Head of caudate nucleus (tissue), 42 donors: Measurements from ENCODE around the gene PLEKHM3.
A peak's percentile ranks its signal among the peaks of the same experiment; 100 is the strongest.

ENCODE experiments used
- DNase-seq, 42 donors: peaks; one replicate each; pipeline versions ENCODE4 v3.0.0 to v3.0.0-alpha.2; 2020 to 2021; ENCODE audit warnings: mixed read lengths in 7 of 42
- intact Hi-C: fragments of 100-400 bp; cut with DNase I; formaldehyde crosslinking; loops from one replicate; pipeline ENCODE4 v1.15.0; 2022

PLEKHM3 gene

GRCh38 chr2:208025037-208025813, at the start of gene PLEKHM3:
TSS of gene PLEKHM3 (minus strand) at chr2:208025527. CDS start at chr2:208001639, 23,888 bp downstream.
- peak; percentile 80 to 96 (median 90) for DNase-seq
- intact Hi-C loops, result loop anchor here (5.0 to 10.0 kb wide), 3 partner anchors 258 to 400 kb away; partner anchors contain the start of genes FZD5 and METTL21A

- intact Hi-C loops, result no loop called here
- DNase-seq, result no peak
Observed at GRCh38 chr2:208074610-208075356, 49.5 kb upstream of the PLEKHM3 start.

- DNase-seq, result peak; percentile 33 to 90 (median 74)
- intact Hi-C loops, result no loop called here
Observed at GRCh38 chr2:208072250-208072892, 47.0 kb upstream of the PLEKHM3 start.

- intact Hi-C loops, result no loop called here
- no peak for DNase-seq
Observed at GRCh38 chr2:208069186-208069585, 43.9 kb upstream of the PLEKHM3 start.

- DNase-seq, result no peak
- intact Hi-C loops, result no loop called here
Observed at GRCh38 chr2:208066016-208066415, 40.7 kb upstream of the PLEKHM3 start.

- intact Hi-C loops, result no loop called here
- no peak for DNase-seq
Observed at GRCh38 chr2:208065476-208065875, 40.1 kb upstream of the PLEKHM3 start.

GRCh38 chr2:208064220-208064961, 39.1 kb upstream of the PLEKHM3 start:
- no peak for DNase-seq
- intact Hi-C loops, result no loop called here

GRCh38 chr2:208062961-208063360, 37.6 kb upstream of the PLEKHM3 start:
- intact Hi-C loops, result no loop called here
- no peak for DNase-seq

GRCh38 chr2:208062113-208062512, 36.8 kb upstream of the PLEKHM3 start:
- intact Hi-C loops, result no loop called here
- DNase-seq, result peak in 10 of 42 donors; percentile 17 to 44 (median 23)

- DNase-seq, result no peak
- intact Hi-C loops, result no loop called here
Observed at GRCh38 chr2:208057108-208057507, 31.8 kb upstream of the PLEKHM3 start.

- no peak for DNase-seq
- intact Hi-C loops, result no loop called here
Observed at GRCh38 chr2:208049441-208049840, 24.1 kb upstream of the PLEKHM3 start.

- DNase-seq, result no peak
- intact Hi-C loops, result no loop called here
Observed at GRCh38 chr2:208049006-208049405, 23.7 kb upstream of the PLEKHM3 start.

GRCh38 chr2:208047840-208048239, 22.5 kb upstream of the PLEKHM3 start:
- DNase-seq, result no peak
- intact Hi-C loops, result no loop called here

- DNase-seq, result no peak
- intact Hi-C loops, result no loop called here
Observed at GRCh38 chr2:208046686-208047085, 21.4 kb upstream of the PLEKHM3 start.

- intact Hi-C loops, result loop anchor here (5.0 kb wide), 1 partner anchor 295 kb away; no protein-coding TSS in a partner anchor
- no peak for DNase-seq
Observed at GRCh38 chr2:208042450-208042849, 17.1 kb upstream of the PLEKHM3 start.

- DNase-seq, result no peak
- intact Hi-C loops, result loop anchor here (5.0 kb wide), 1 partner anchor 295 kb away; no protein-coding TSS in a partner anchor
Observed at GRCh38 chr2:208042041-208042440, 16.7 kb upstream of the PLEKHM3 start.

GRCh38 chr2:208040199-208041171, 15.2 kb upstream of the PLEKHM3 start:
- peak in 41 of 42 donors; percentile 30 to 88 (median 62) for DNase-seq
- intact Hi-C loops, result loop anchor here (5.0 kb wide), 1 partner anchor 293 kb away; no protein-coding TSS in a partner anchor
